Parathyroid adenoma (tissue), 2 donors: ENCODE data around the gene KRTAP4-9.
"Not testable (repeated sequence)": the region's sequence is repeated elsewhere in the genome, so short reads cannot be mapped to it uniquely, and the experiment has no call there.

Experiments used
- H2AFZ ChIP-seq: fragments of 300-600 bp; sonication (generic); one replicate; pipeline ENCODE4 v1.7.0; 2017; ENCODE audit warnings: antibody characterized with exemption, mild to moderate bottlenecking
- H3K27ac ChIP-seq: fragments of 300-600 bp; sonication (generic); one replicate; pipeline ENCODE4 v1.7.0; 2017
- H3K27me3 ChIP-seq: fragments of 300-600 bp; sonication (generic); one replicate; pipeline ENCODE4 v1.7.0; 2017; ENCODE audit warnings: low read length; ENCODE audit not compliant: control insufficient read depth, insufficient read depth
- H3K36me3 ChIP-seq: fragments of 300-600 bp; sonication (generic); one replicate; pipeline ENCODE4 v1.7.0; 2017; ENCODE audit warnings: low read length; ENCODE audit not compliant: control insufficient read depth, insufficient read depth
- H3K4me1 ChIP-seq: fragments of 300-600 bp; sonication (generic); one replicate; pipeline ENCODE4 v1.7.0; 2017; ENCODE audit warnings: control low read depth
- H3K4me2 ChIP-seq: fragments of 300-600 bp; sonication (generic); one replicate; pipeline ENCODE4 v1.7.0; 2017; ENCODE audit warnings: low read length
- H3K4me3 ChIP-seq: fragments of 300-600 bp; sonication (generic); one replicate; pipeline ENCODE4 v1.7.0; 2017; ENCODE audit warnings: low read depth, low read length
- H3K79me2 ChIP-seq: fragments of 300-600 bp; sonication (generic); one replicate; pipeline ENCODE4 v1.7.0; 2017; ENCODE audit warnings: control low read depth
- H3K9ac ChIP-seq: fragments of 300-600 bp; sonication (generic); one replicate; pipeline ENCODE4 v1.7.0; 2017; ENCODE audit warnings: mild to moderate bottlenecking
- H3K9me3 ChIP-seq: fragments of 300-600 bp; sonication (generic); one replicate; pipeline ENCODE4 v1.7.0; 2017; ENCODE audit warnings: low read length; ENCODE audit not compliant: control insufficient read depth
- CTCF ChIP-seq: fragments of 300-600 bp; sonication (generic); IDR thresholded peaks from one replicate; pipeline ENCODE4 v1.7.0; 2017; ENCODE audit warnings: antibody characterized with exemption, mild to moderate bottlenecking
- donor health status: primary hyperparathyroidism.

The KRTAP4-9 gene

GRCh38 chr17:41118721-41119120, 13.5 kb downstream of the KRTAP4-9 start:
- Histone ChIP-seq H3K4me3 (no peak overlapping the region), H3K9ac (no peak overlapping the region), H3K27ac (no peak overlapping the region), H3K36me3 (no peaks in the 10 kb centered on the region), H3K4me2 (no peak overlapping the region), H3K79me2 (no peaks in the 10 kb centered on the region), H3K27me3 (no peaks in the 10 kb centered on the region), H2AFZ (no peak overlapping the region), H3K4me1 (no peaks in the 10 kb centered on the region), H3K9me3 (no peaks in the 10 kb centered on the region)
- no peak for TF ChIP-seq CTCF

- H3K9ac ChIP-seq, H3K4me2 ChIP-seq, H3K4me1 ChIP-seq, H3K9me3 ChIP-seq, H3K27ac ChIP-seq, H3K79me2 ChIP-seq, H3K27me3 ChIP-seq, H3K36me3 ChIP-seq, H3K4me3 ChIP-seq, H2AFZ ChIP-seq: not testable (repeated sequence)
Measured at GRCh38 chr17:41119696-41120690, 14.8 kb downstream of the KRTAP4-9 start.

- no peaks in the 10 kb centered on the region for H3K36me3 ChIP-seq
- H3K27me3 ChIP-seq, result no peaks in the 10 kb centered on the region
- no peaks in the 10 kb centered on the region for H3K9me3 ChIP-seq
- H3K9ac ChIP-seq, result no peak overlapping the region
- no peak for TF ChIP-seq CTCF
- no peaks in the 10 kb centered on the region for H3K79me2 ChIP-seq
- H3K27ac ChIP-seq, result no peak overlapping the region
- no peaks in the 10 kb centered on the region for H3K4me1 ChIP-seq
- H3K4me2 ChIP-seq, result no peak overlapping the region
- H3K4me3 ChIP-seq, result no peak overlapping the region
- no peak overlapping the region for H2AFZ ChIP-seq
Measured at GRCh38 chr17:41121742-41122141, 16.6 kb downstream of the KRTAP4-9 start.

- not testable (repeated sequence) for H2AFZ ChIP-seq, H3K9ac ChIP-seq, H3K4me3 ChIP-seq, H3K4me1 ChIP-seq, H3K9me3 ChIP-seq, H3K27me3 ChIP-seq, H3K79me2 ChIP-seq, H3K27ac ChIP-seq, H3K4me2 ChIP-seq, H3K36me3 ChIP-seq
Measured at GRCh38 chr17:41123292-41123990, 18.3 kb downstream of the KRTAP4-9 start.

GRCh38 chr17:41123991-41124371, 18.8 kb downstream of the KRTAP4-9 start, which contains the start of gene KRTAP4-12:
Gene KRTAP4-12 (minus strand): TSS chr17:41124182. CDS start chr17:41124122, 60 bp downstream.
- H3K36me3 ChIP-seq, result not testable (repeated sequence)

GRCh38 chr17:41125064-41125463, 19.9 kb downstream of the KRTAP4-9 start:
- TF ChIP-seq CTCF, result no peak
- H3K4me1 ChIP-seq, result no peaks in the 10 kb centered on the region
- H3K4me2 ChIP-seq, result no peak overlapping the region
- H2AFZ ChIP-seq, result no peak overlapping the region
- no peak overlapping the region for H3K9ac ChIP-seq
- no peak overlapping the region for H3K4me3 ChIP-seq
- no peaks in the 10 kb centered on the region for H3K36me3 ChIP-seq
- no peaks in the 10 kb centered on the region for H3K9me3 ChIP-seq
- H3K27ac ChIP-seq, result no peak overlapping the region
- no peaks in the 10 kb centered on the region for H3K79me2 ChIP-seq
- H3K27me3 ChIP-seq, result no peaks in the 10 kb centered on the region

More at GRCh38 chr17:41123991-41124371, 18.8 kb downstream of the KRTAP4-9 start, which contains the start of gene KRTAP4-12:
- H3K4me2 ChIP-seq, H3K27ac ChIP-seq, H3K9ac ChIP-seq, H3K4me1 ChIP-seq, H2AFZ ChIP-seq, H3K9me3 ChIP-seq, H3K79me2 ChIP-seq, H3K27me3 ChIP-seq, H3K4me3 ChIP-seq: not testable (repeated sequence)
